ENCODE data around the gene SPC24.

Gene SPC24

GRCh38 chr19:11155373-11156120 is at the start of gene SPC24:
Gene SPC24, minus strand, starts transcription at chr19:11155782. Its CDS starts 6 bp downstream, at chr19:11155776.
- DNase-seq (ENCODE audit: low spot score) = peak; percentile 98

GRCh38 chr19:11204943-11205349 is 49.4 kb upstream of the SPC24 start:
- DNase-seq (ENCODE audit: low spot score) = no peak

- no peak for DNase-seq (ENCODE audit: low spot score)
Measured at GRCh38 chr19:11204076-11204602, 48.6 kb upstream of the SPC24 start.

GRCh38 chr19:11203194-11204075 is 47.9 kb upstream of the SPC24 start:
- DNase-seq (ENCODE audit: low spot score) = peak; percentile 64

GRCh38 chr19:11202488-11203193 is 47.1 kb upstream of the SPC24 start:
- DNase-seq (ENCODE audit: low spot score) = no peak

- DNase-seq (ENCODE audit: low spot score) = no peak
Measured at GRCh38 chr19:11201791-11202190, 46.2 kb upstream of the SPC24 start.

- no peak for DNase-seq (ENCODE audit: low spot score)
Measured at GRCh38 chr19:11200931-11201330, 45.3 kb upstream of the SPC24 start.

GRCh38 chr19:11200015-11200574 is 44.5 kb upstream of the SPC24 start:
- DNase-seq (ENCODE audit: low spot score) = no peak

GRCh38 chr19:11199517-11199916 is 43.9 kb upstream of the SPC24 start:
- no peak for DNase-seq (ENCODE audit: low spot score)

- DNase-seq (ENCODE audit: low spot score) = no peak
Measured at GRCh38 chr19:11198769-11199424, 43.3 kb upstream of the SPC24 start.

GRCh38 chr19:11198175-11198534 is 42.6 kb upstream of the SPC24 start:
- DNase-seq (ENCODE audit: low spot score) = no peak

- peak; percentile 87 for DNase-seq (ENCODE audit: low spot score)
Measured at GRCh38 chr19:11197291-11198174, 42.0 kb upstream of the SPC24 start, which contains the start of gene KANK2. Gene KANK2, minus strand, starts transcription at chr19:11197545. Its CDS starts 3,034 bp downstream, at chr19:11194511.

- DNase-seq (ENCODE audit: low spot score) = no peak
Measured at GRCh38 chr19:11196406-11197287, 41.1 kb upstream of the SPC24 start.

- DNase-seq (ENCODE audit: low spot score) = no peak
Measured at GRCh38 chr19:11195681-11196080, 40.1 kb upstream of the SPC24 start.

GRCh38 chr19:11194656-11195558 is 39.3 kb upstream of the SPC24 start:
- no peak for DNase-seq (ENCODE audit: low spot score)

GRCh38 chr19:11194173-11194572 is 38.6 kb upstream of the SPC24 start:
- DNase-seq (ENCODE audit: low spot score) = no peak

- DNase-seq (ENCODE audit: low spot score) = no peak
Measured at GRCh38 chr19:11192957-11193939, 37.7 kb upstream of the SPC24 start.

Data from hematopoietic multipotent progenitor cell treated with erythropoietin and hydrocortisone succinate and interleukin-3 and kit ligand, for 15 days (in vitro differentiated cells).